ENCODE measurements around the gene CMSS1. TPM values are rescaled to one million over a fixed set of nuclear protein-coding genes. Genes with fewer than 3 reads are reported as not detected.

CMSS1 gene
- total and polyA plus RNA-seq, 2 of the 13 experiments (the other 11 are each of a cell fraction or from before 2014, with no cell fraction given): 6.4 to 48.7 TPM

GRCh38 chr3:100075851-100076730 lies 258.4 kb downstream of the CMSS1 start (continued):
- TF ChIP-seq ZNF609 (CRISPR knock-in tag; IDR thresholded peaks at IDR 0.05; ENCODE audit: borderline replicate concordance): peak; percentile 93
- TF ChIP-seq NRL (CRISPR knock-in tag; IDR thresholded peaks at IDR 0.05; ENCODE audit: borderline replicate concordance): no peak
- 0 out of 2 replicates have a peak, but pooled peaks have one; percentile 53 for TF ChIP-seq TOE1 (CRISPR knock-in tag; IDR thresholded peaks at IDR 0.05)
- TF ChIP-seq FOXA3 (CRISPR knock-in tag; IDR thresholded peaks at IDR 0.05): peak; percentile 92
- peak; percentile 90 for TF ChIP-seq HMG20A (CRISPR knock-in tag; IDR thresholded peaks at IDR 0.05; ENCODE audit: borderline replicate concordance)
- TF ChIP-seq, protein P1, sequence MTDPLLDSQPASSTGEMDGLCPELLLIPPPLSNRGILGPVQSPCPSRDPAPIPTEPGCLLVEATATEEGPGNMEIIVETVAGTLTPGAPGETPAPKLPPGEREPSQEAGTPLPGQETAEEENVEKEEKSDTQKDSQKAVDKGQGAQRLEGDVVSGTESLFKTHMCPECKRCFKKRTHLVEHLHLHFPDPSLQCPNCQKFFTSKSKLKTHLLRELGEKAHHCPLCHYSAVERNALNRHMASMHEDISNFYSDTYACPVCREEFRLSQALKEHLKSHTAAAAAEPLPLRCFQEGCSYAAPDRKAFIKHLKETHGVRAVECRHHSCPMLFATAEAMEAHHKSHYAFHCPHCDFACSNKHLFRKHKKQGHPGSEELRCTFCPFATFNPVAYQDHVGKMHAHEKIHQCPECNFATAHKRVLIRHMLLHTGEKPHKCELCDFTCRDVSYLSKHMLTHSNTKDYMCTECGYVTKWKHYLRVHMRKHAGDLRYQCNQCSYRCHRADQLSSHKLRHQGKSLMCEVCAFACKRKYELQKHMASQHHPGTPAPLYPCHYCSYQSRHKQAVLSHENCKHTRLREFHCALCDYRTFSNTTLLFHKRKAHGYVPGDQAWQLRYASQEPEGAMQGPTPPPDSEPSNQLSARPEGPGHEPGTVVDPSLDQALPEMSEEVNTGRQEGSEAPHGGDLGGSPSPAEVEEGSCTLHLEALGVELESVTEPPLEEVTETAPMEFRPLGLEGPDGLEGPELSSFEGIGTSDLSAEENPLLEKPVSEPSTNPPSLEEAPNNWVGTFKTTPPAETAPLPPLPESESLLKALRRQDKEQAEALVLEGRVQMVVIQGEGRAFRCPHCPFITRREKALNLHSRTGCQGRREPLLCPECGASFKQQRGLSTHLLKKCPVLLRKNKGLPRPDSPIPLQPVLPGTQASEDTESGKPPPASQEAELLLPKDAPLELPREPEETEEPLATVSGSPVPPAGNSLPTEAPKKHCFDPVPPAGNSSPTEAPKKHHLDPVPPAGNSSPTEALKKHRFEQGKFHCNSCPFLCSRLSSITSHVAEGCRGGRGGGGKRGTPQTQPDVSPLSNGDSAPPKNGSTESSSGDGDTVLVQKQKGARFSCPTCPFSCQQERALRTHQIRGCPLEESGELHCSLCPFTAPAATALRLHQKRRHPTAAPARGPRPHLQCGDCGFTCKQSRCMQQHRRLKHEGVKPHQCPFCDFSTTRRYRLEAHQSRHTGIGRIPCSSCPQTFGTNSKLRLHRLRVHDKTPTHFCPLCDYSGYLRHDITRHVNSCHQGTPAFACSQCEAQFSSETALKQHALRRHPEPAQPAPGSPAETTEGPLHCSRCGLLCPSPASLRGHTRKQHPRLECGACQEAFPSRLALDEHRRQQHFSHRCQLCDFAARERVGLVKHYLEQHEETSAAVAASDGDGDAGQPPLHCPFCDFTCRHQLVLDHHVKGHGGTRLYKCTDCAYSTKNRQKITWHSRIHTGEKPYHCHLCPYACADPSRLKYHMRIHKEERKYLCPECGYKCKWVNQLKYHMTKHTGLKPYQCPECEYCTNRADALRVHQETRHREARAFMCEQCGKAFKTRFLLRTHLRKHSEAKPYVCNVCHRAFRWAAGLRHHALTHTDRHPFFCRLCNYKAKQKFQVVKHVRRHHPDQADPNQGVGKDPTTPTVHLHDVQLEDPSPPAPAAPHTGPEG (CRISPR knock-in tag; IDR thresholded peaks at IDR 0.05): 0 out of 2 replicates have a peak, but pooled peaks have one; percentile 13
- TF ChIP-seq FOSL1 (CRISPR knock-in tag; IDR thresholded peaks at IDR 0.05; ENCODE audit: borderline replicate concordance): peak; percentile 46; the same call in 1 of the 2 replicates
- 0 out of 2 replicates have a peak, but pooled peaks have one; percentile 17 for TF ChIP-seq RORA (CRISPR knock-in tag; IDR thresholded peaks at IDR 0.05)
- TF ChIP-seq HDAC2 (CRISPR knock-in tag; IDR thresholded peaks at IDR 0.05): peak; percentile 71
- TF ChIP-seq GLI4 (CRISPR knock-in tag; IDR thresholded peaks at IDR 0.05; ENCODE audit: borderline replicate concordance): no peak
- TF ChIP-seq NR2F1 (CRISPR knock-in tag; IDR thresholded peaks at IDR 0.05): peak in 1 of 2 experiments; percentile 52; a peak in 2 of 4 replicates
- TF ChIP-seq ZNF605 (CRISPR knock-in tag; IDR thresholded peaks at IDR 0.05): no peak
- TF ChIP-seq NCOR1 (IDR thresholded peaks at IDR 0.05; ENCODE audit: borderline replicate concordance, low read length): peak; percentile 97
- TF ChIP-seq ATM (IDR thresholded peaks at IDR 0.05; ENCODE audit: borderline replicate concordance): no peak
- peak; percentile 76; the same call in 1 of the 2 replicates for TF ChIP-seq ZSCAN25 (CRISPR knock-in tag; IDR thresholded peaks at IDR 0.05)
- TF ChIP-seq ATF1 (CRISPR knock-in tag; IDR thresholded peaks at IDR 0.05): peak; percentile 48; the same call in 1 of the 2 replicates
- TF ChIP-seq FOXA1 (IDR thresholded peaks at IDR 0.05): no peak
- TF ChIP-seq FOXA1 (CRISPR knock-in tag; IDR thresholded peaks at IDR 0.05): peak; percentile 54
- TF ChIP-seq NR2F2 (IDR thresholded peaks at IDR 0.05; ENCODE audit: borderline replicate concordance, low read depth): peak; percentile 80
- no peak for TF ChIP-seq JUN (CRISPR knock-in tag; IDR thresholded peaks at IDR 0.05)

All from HepG2 (cell line).